GM21723 (cell line): ENCODE measurements around the gene CCNK.

Source experiments
- ATAC-seq: cut with Tn5 transposase; IDR thresholded peaks from one replicate; pipeline ENCODE4 v1.9.1; 2021; ENCODE audit warnings: mild to moderate bottlenecking, moderate library complexity; ENCODE audit not compliant: unreplicated experiment

Gene CCNK

GRCh38 chr14:99532310-99532709, 51.1 kb downstream of the CCNK start:
- no peak for ATAC-seq

- ATAC-seq = no peak
Measured at GRCh38 chr14:99534333-99534732, 53.1 kb downstream of the CCNK start.

GRCh38 chr14:99534863-99535262, 53.7 kb downstream of the CCNK start:
- no peak for ATAC-seq

GRCh38 chr14:99535448-99535847, 54.2 kb downstream of the CCNK start:
- no peak for ATAC-seq

- ATAC-seq = no peak
Measured at GRCh38 chr14:99535908-99536778, 54.9 kb downstream of the CCNK start.

- ATAC-seq = no peak
Measured at GRCh38 chr14:99537399-99537798, 56.2 kb downstream of the CCNK start.

- ATAC-seq = no peak
Measured at GRCh38 chr14:99538275-99538674, 57.1 kb downstream of the CCNK start.

- no peak for ATAC-seq
Measured at GRCh38 chr14:99538733-99539132, 57.5 kb downstream of the CCNK start.

GRCh38 chr14:99539491-99539890, 58.3 kb downstream of the CCNK start:
- ATAC-seq = no peak

- no peak for ATAC-seq
Measured at GRCh38 chr14:99540196-99541032, 59.2 kb downstream of the CCNK start.

GRCh38 chr14:99541211-99541610, 60.0 kb downstream of the CCNK start:
- no peak for ATAC-seq

- ATAC-seq = no peak
Measured at GRCh38 chr14:99541677-99542470, 60.7 kb downstream of the CCNK start.

- no peak for ATAC-seq
Measured at GRCh38 chr14:99542566-99542965, 61.4 kb downstream of the CCNK start.

GRCh38 chr14:99543370-99543769, 62.2 kb downstream of the CCNK start:
- no peak for ATAC-seq

GRCh38 chr14:99543985-99544384, 62.8 kb downstream of the CCNK start:
- no peak for ATAC-seq

GRCh38 chr14:99544991-99545390, 63.8 kb downstream of the CCNK start:
- ATAC-seq = no peak

GRCh38 chr14:99545586-99545985, 64.4 kb downstream of the CCNK start:
- ATAC-seq = no peak

GRCh38 chr14:99546234-99546879, 65.1 kb downstream of the CCNK start:
- ATAC-seq = no peak

GRCh38 chr14:99548255-99548654, 67.0 kb downstream of the CCNK start:
- no peak for ATAC-seq

- ATAC-seq = no peak
Measured at GRCh38 chr14:99548871-99549515, 67.8 kb downstream of the CCNK start.
